Caco-2 (cell line): ENCODE measurements around the gene CA6. TPM values are rescaled to one million over a fixed set of nuclear protein-coding genes. Genes with fewer than 3 reads are reported as not detected.

Source experiments
- BruUV-seq: library from RNA; stranded (reverse); fragments of 400-500 nt; replicated peaks from 2 replicates; lab custom pipeline; 2021; lab: Mats Ljungman, UMichigan
- CTCF ChIA-PET: fragments of 300-600 bp; sonication (Branson Sonifier 250); formaldehyde crosslinking; loops from one replicate; lab custom pipeline; 2022; ENCODE audit warnings: antibody characterized with exemption; lab: Charles Lee
- POLR2A ChIA-PET: fragments of 300-600 bp; sonication (Branson Sonifier 250); formaldehyde crosslinking; loops from one replicate; lab custom pipeline; 2022; ENCODE audit warnings: antibody characterized with exemption; lab: Charles Lee
- DNase-seq, 2 experiments: peaks; one replicate each; pipeline versions ENCODE4 v3.0.0 to v3.0.0-alpha.2; 2020 to 2022
- H3K27me3 ChIP-seq: replicated peaks from 2 replicates; pipeline ENCODE4 v1.6.0; 2011; ENCODE audit warnings: low read length; ENCODE audit not compliant: control insufficient read depth, insufficient read depth
- H3K36me3 ChIP-seq: 2 replicates; pipeline ENCODE4 v1.5.1; 2011; ENCODE audit warnings: low read length; ENCODE audit not compliant: control insufficient read depth, insufficient read depth
- H3K4me1 ChIP-seq: fragments of 250-450 bp; sonication (Bioruptor Pico); 2 replicates; pipeline ENCODE4 v1.5.1; 2020; ENCODE audit warnings: mild to moderate bottlenecking
- H3K4me3 ChIP-seq: 2 replicates; pipeline ENCODE4 v1.5.1; 2011; ENCODE audit warnings: low read depth, mild to moderate bottlenecking, control low read depth, low read length
- H3K9me3 ChIP-seq: fragments of 250-450 bp; sonication (Bioruptor Pico); 2 replicates; pipeline ENCODE4 v1.5.1; 2020; ENCODE audit warnings: mild to moderate bottlenecking, moderate library complexity
- H3K27ac Mint-ChIP-seq: one replicate; pipeline ENCODE4 v1.8.0; 2022; ENCODE audit warnings: mixed read lengths; ENCODE audit not compliant: unreplicated experiment
- H3K27me3 Mint-ChIP-seq: one replicate; pipeline ENCODE4 v1.8.0; 2022; ENCODE audit warnings: mixed read lengths; ENCODE audit not compliant: insufficient read depth, unreplicated experiment
- H3K36me3 Mint-ChIP-seq: one replicate; pipeline ENCODE4 v1.8.0; 2022; ENCODE audit warnings: mild to moderate bottlenecking, mixed read lengths; ENCODE audit not compliant: insufficient read depth, unreplicated experiment
- H3K4me1 Mint-ChIP-seq: one replicate; pipeline ENCODE4 v1.8.0; 2022; ENCODE audit warnings: low read depth, mixed read lengths; ENCODE audit not compliant: unreplicated experiment
- H3K4me3 Mint-ChIP-seq: one replicate; pipeline ENCODE4 v1.8.0; 2022; ENCODE audit warnings: mild to moderate bottlenecking, moderate library complexity, mixed read lengths; ENCODE audit not compliant: unreplicated experiment
- H3K9me3 Mint-ChIP-seq: one replicate; pipeline ENCODE4 v1.8.0; 2022; ENCODE audit warnings: mixed read lengths; ENCODE audit not compliant: unreplicated experiment
- CTCF ChIP-seq, 2 experiments: fragments of 200-600 bp in 1 of 2; IDR thresholded peaks; 1 replicate in 1 of 2; 2 replicates in 1 of 2; pipeline versions ENCODE4 v1.5.1 to v1.8.0; 2011 to 2022; ENCODE audit warnings: antibody characterized with exemption in 1 of 2, control low read depth in 1 of 2, inconsistent platforms in 1 of 2, low read depth in 1 of 2, low read length in 1 of 2, mild to moderate bottlenecking in 1 of 2, moderate library complexity in 1 of 2; ENCODE audit not compliant: insufficient read depth in 1 of 2, severe bottlenecking in 1 of 2, unreplicated experiment in 1 of 2
- intact Hi-C: fragments of 100-400 bp; cut with micrococcal nuclease; formaldehyde crosslinking; loops from one replicate; pipeline ENCODE4 v1.10.0; 2022; ENCODE audit not compliant: unreplicated experiment
- total RNA-seq: library from RNA; stranded (reverse); gene quantifications from 2 replicates; pipeline ENCODE4 v1.2.3, GENCODE V29; 2022

The CA6 gene
- total RNA-seq, 1 experiment from 2014 or later = not detected

DNA sequence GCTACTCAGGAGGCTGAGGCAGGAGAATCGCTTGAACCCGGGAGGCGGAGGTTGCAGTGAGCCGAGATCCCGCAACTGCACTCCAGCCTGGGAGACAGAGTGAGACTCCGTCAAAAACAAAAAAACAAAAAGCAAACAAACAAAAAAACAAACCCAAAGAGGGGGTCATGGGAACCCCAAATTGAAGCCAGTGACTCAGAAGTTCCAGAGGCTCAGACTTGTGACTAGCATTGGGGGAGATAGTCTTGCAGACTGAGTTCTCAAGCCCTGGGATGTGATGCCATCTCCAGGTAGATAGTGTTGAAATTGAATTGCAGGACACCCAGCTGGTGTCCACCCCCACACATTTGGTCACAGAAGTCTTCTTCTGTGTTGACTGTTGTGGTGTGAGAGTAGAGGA, 42.3 kb upstream of the CA6 start:
- no peak overlapping the region for H3K4me3 ChIP-seq
- peaks cover 4% of the 10 kb centered on the region; the same call in 1 of the 2 replicates for H3K9me3 ChIP-seq
- no peaks in the 10 kb centered on the region for H3K27me3 ChIP-seq
- Mint-ChIP-seq H3K4me3 (no peak overlapping the region), H3K27me3 (no peaks in the 10 kb centered on the region), H3K9me3 (no peaks in the 10 kb centered on the region), H3K36me3 (no peaks in the 10 kb centered on the region), H3K4me1 (peaks cover 12% of the 10 kb centered on the region), H3K27ac (no peak overlapping the region)
- ChIA-PET POLR2A (no interaction called here), CTCF (interaction anchor here (0.7 kb wide), 1 partner anchor 23 kb away, joined by 3 read pairs; no protein-coding TSS in a partner anchor)
- peak in 1 of 2 experiments; percentile 15 for DNase-seq
- H3K36me3 ChIP-seq = no peaks in the 10 kb centered on the region
- H3K4me1 ChIP-seq = peaks cover 15% of the 10 kb centered on the region; the same call in 1 of the 2 replicates
- BruUV-seq = no TSS peak
- TF ChIP-seq CTCF (IDR thresholded peaks at IDR 0.05; ENCODE audit: insufficient read depth in 1 of 2, low read depth in 1 of 2, low read length in 1 of 2, severe bottlenecking in 1 of 2, unreplicated experiment in 1 of 2) = no peak
- intact Hi-C loops = no loop called here

DNA sequence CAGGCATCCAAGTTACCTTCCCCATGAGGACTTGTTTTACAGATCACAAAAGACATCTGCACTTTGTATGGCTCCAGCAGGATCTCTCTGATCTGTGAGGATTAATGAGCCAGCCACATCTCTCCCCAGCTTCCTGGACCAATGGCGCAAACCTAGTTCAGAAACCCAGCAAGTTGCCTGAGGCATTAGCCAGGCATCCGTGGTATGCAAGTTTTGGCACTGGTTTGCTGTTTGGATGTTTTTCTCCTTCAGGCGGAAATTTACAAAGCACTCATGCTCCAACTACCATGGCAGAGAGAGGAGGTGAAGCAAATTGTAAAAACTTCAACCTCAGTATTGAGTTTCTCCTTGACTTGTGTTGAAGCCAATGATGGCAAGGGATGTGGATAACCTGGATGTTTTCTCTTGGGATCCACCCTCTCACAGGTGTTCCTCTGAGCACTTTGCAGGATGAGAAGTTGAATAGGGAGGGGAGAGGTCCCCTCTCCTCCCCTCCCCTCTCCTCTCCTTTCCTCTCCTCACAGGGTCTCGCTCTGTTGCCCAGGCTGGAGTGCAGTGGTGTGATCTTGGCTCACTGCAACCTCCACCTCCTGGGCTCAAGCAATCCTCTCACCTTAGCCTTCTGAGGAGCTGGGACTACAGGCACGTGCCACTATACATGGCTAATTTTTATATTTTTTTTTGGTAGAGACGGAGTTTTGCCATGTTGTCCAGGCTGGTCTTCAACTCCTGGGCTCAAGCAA, 41.6 kb upstream of the CA6 start:
- BruUV-seq = no TSS peak
- H3K27me3 ChIP-seq = no peaks in the 10 kb centered on the region
- no peak overlapping the region for H3K27ac Mint-ChIP-seq
- no peak overlapping the region for H3K4me3 Mint-ChIP-seq
- H3K4me1 ChIP-seq = peaks cover 18% of the 10 kb centered on the region; the same call in 1 of the 2 replicates
- peak; percentile 67 to 74 for DNase-seq
- TF ChIP-seq CTCF (IDR thresholded peaks at IDR 0.05; ENCODE audit: insufficient read depth in 1 of 2, low read depth in 1 of 2, low read length in 1 of 2, severe bottlenecking in 1 of 2, unreplicated experiment in 1 of 2) = no peak
- H3K4me1 Mint-ChIP-seq = peaks cover 15% of the 10 kb centered on the region
- no peaks in the 10 kb centered on the region for H3K9me3 Mint-ChIP-seq
- H3K4me3 ChIP-seq = no peak overlapping the region
- no peaks in the 10 kb centered on the region for H3K36me3 Mint-ChIP-seq
- no peaks in the 10 kb centered on the region for H3K9me3 ChIP-seq
- no peaks in the 10 kb centered on the region for H3K27me3 Mint-ChIP-seq
- no peaks in the 10 kb centered on the region for H3K36me3 ChIP-seq
- ChIA-PET CTCF (interaction anchor here (0.7 kb wide), 1 partner anchor 24 kb away, joined by 3 read pairs; no protein-coding TSS in a partner anchor), POLR2A (no interaction called here)
- intact Hi-C loops = loop anchor here (2.0 kb wide), 1 partner anchor 45 kb away; no protein-coding TSS in a partner anchor

DNA sequence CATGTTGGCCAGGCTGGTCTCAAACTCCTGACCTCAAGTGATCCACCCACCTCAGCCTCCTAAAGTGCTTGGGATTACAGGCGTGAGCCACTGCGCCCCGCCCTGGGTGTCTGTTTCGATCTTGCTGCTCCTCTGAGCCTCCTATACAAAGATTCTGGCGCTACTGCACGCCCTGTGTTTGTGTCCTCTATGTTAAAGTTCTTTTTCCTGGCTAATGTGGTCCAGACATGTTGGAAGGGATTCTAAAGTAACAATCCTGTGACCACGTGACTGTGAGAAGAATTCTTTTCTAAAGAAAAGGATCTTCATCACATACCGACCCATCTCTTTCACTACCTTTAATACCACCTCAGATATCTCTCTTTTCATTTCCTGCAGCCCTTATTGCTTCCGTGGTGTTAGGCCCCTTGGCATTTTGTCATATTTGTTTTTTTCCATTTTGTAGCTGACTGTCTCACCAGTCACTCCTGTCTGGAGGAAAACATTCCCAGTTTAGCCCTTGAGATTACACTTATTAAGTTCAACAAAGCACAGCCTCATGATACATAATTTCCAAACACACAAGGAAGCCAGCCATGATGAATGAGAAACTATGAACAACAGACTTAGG, 40.0 kb upstream of the CA6 start:
- peaks cover 15% of the 10 kb centered on the region for H3K4me1 Mint-ChIP-seq
- no peak overlapping the region for H3K27ac Mint-ChIP-seq
- no TSS peak for BruUV-seq
- no peaks in the 10 kb centered on the region for H3K27me3 ChIP-seq
- H3K36me3 Mint-ChIP-seq = no peaks in the 10 kb centered on the region
- CTCF ChIA-PET = no interaction called here
- no peak for DNase-seq
- H3K4me1 ChIP-seq = peaks cover 18% of the 10 kb centered on the region; the same call in 1 of the 2 replicates
- TF ChIP-seq CTCF (IDR thresholded peaks at IDR 0.05; ENCODE audit: insufficient read depth in 1 of 2, low read depth in 1 of 2, low read length in 1 of 2, severe bottlenecking in 1 of 2, unreplicated experiment in 1 of 2) = no peak
- intact Hi-C loops = loop anchor here (2.0 kb wide), 1 partner anchor 47 kb away; no protein-coding TSS in a partner anchor
- H3K27me3 Mint-ChIP-seq = no peaks in the 10 kb centered on the region
- H3K9me3 ChIP-seq = no peaks in the 10 kb centered on the region
- POLR2A ChIA-PET = no interaction called here
- no peak overlapping the region for H3K4me3 Mint-ChIP-seq
- no peaks in the 10 kb centered on the region for H3K36me3 ChIP-seq
- H3K9me3 Mint-ChIP-seq = no peaks in the 10 kb centered on the region
- H3K4me3 ChIP-seq = no peak overlapping the region
